Lower lobe of right lung (tissue), 2 donors: ENCODE results near the gene CDS2. TPM values are rescaled to one million over a fixed set of nuclear protein-coding genes. Genes with fewer than 3 reads are reported as not detected.

Experiments used
- ATAC-seq, 2 donors: fragments of 200-7000 bp; cut with Tn5 transposase; one replicate each; pipeline ENCODE4 v1.9.1; 2020 to 2022; ENCODE audit warnings: mild to moderate bottlenecking in 2 of 2, moderate library complexity in 2 of 2
- DNase-seq: peaks from one replicate; pipeline ENCODE4 v3.0.0-alpha.2; 2020
- H3K27ac ChIP-seq: fragments of 200-600 bp; one replicate; pipeline ENCODE4 v1.8.0; 2022
- H3K27me3 ChIP-seq: fragments of 200-600 bp; one replicate; pipeline ENCODE4 v1.8.0; 2022; ENCODE audit warnings: low read depth
- H3K36me3 ChIP-seq: fragments of 200-600 bp; one replicate; pipeline ENCODE4 v1.8.0; 2022; ENCODE audit warnings: mild to moderate bottlenecking
- H3K4me1 ChIP-seq: fragments of 200-600 bp; one replicate; pipeline ENCODE4 v1.8.0; 2022
- H3K4me3 ChIP-seq: fragments of 200-600 bp; one replicate; pipeline ENCODE4 v1.8.0; 2022; ENCODE audit warnings: mild to moderate bottlenecking
- H3K9me3 ChIP-seq: fragments of 200-600 bp; one replicate; pipeline ENCODE4 v1.8.0; 2022
- intact Hi-C: fragments of 100-400 bp; cut with DNase I; formaldehyde crosslinking; loops from one replicate; pipeline ENCODE4 v1.11.0; 2022
- total RNA-seq: library from RNA; stranded (reverse); fragmentation: NEBNext Ultra II Directional; extraction: Animal tissue kit (Norgen Biotek cat#: 25700); gene quantifications from one replicate; pipeline ENCODE4 v1.2.1, GENCODE V29; 2021
- TF ChIP-seq, protein P1 (sequence below): fragments of 200-600 bp; IDR thresholded peaks from one replicate; pipeline ENCODE4 v1.8.0; 2022; ENCODE audit warnings: antibody characterized with exemption, mild to moderate bottlenecking
- donor health status: DM: no; HTN: yes; CAD: no; lungs with severe emphysema.

Gene CDS2
- total RNA-seq, 1 donor from 2014 or later = 63.3 TPM

DNA sequence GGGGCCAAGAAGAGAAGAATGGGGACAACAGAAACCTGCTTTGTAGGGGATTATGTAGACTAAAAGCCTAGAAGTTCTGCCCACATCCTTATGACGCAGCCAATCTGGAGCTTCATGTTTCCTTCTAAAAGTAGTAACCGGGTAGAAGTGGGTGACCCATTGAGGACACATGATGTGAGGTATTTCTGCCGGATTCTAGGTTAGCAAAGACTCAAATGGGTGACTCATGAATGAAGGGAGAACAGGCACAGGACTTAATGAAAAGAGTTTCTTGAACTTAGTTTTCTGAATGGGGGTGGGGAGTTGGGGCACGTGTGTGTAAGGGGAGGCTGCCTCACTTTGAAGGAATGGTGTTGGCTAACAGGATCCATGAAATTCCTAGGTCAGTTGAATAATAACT, 68.8 kb downstream of the CDS2 start:
- DNase-seq = no peak
- H3K27me3 ChIP-seq = no peaks in the 10 kb centered on the region
- ATAC-seq = no peak
- H3K36me3 ChIP-seq = peaks cover 58% of the 10 kb centered on the region
- H3K9me3 ChIP-seq = no peaks in the 10 kb centered on the region
- no peak overlapping the region for H3K4me3 ChIP-seq
- TF ChIP-seq, protein P1, sequence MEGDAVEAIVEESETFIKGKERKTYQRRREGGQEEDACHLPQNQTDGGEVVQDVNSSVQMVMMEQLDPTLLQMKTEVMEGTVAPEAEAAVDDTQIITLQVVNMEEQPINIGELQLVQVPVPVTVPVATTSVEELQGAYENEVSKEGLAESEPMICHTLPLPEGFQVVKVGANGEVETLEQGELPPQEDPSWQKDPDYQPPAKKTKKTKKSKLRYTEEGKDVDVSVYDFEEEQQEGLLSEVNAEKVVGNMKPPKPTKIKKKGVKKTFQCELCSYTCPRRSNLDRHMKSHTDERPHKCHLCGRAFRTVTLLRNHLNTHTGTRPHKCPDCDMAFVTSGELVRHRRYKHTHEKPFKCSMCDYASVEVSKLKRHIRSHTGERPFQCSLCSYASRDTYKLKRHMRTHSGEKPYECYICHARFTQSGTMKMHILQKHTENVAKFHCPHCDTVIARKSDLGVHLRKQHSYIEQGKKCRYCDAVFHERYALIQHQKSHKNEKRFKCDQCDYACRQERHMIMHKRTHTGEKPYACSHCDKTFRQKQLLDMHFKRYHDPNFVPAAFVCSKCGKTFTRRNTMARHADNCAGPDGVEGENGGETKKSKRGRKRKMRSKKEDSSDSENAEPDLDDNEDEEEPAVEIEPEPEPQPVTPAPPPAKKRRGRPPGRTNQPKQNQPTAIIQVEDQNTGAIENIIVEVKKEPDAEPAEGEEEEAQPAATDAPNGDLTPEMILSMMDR = no peak
- intact Hi-C loops = loop anchor here (10.0 kb wide), 1 partner anchor 71 kb away; the partner anchor contains the start of gene CDS2
- H3K27ac ChIP-seq = no peak overlapping the region
- no peaks in the 10 kb centered on the region for H3K4me1 ChIP-seq

DNA sequence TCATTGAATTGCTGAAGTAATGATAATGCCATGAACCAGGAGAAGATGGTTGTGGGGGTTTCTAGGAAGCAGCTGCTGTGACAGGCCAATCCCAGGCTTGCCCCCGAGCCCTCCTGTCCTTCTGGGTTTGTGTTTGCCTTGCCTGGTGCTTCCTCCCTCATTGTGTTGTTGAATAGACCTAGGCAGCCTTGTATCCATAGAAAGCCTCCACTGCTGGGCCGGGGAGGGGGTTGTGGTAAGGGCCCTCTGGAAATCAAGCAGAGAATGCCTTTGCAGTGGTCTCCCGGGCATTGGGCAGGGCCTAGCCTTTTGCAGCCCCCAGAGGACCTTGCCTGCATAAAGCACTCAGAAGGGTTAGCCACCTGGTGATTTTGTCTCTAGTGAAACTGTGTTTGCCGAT, 69.3 kb downstream of the CDS2 start:
- H3K27me3 ChIP-seq = no peaks in the 10 kb centered on the region
- intact Hi-C loops = loop anchor here (10.0 kb wide), 1 partner anchor 71 kb away; the partner anchor contains the start of gene CDS2
- H3K27ac ChIP-seq = no peak overlapping the region
- TF ChIP-seq, protein P1 = no peak
- no peak for ATAC-seq
- no peak for DNase-seq
- H3K36me3 ChIP-seq = peaks cover 53% of the 10 kb centered on the region
- H3K4me3 ChIP-seq = no peak overlapping the region
- no peaks in the 10 kb centered on the region for H3K4me1 ChIP-seq
- no peaks in the 10 kb centered on the region for H3K9me3 ChIP-seq

DNA sequence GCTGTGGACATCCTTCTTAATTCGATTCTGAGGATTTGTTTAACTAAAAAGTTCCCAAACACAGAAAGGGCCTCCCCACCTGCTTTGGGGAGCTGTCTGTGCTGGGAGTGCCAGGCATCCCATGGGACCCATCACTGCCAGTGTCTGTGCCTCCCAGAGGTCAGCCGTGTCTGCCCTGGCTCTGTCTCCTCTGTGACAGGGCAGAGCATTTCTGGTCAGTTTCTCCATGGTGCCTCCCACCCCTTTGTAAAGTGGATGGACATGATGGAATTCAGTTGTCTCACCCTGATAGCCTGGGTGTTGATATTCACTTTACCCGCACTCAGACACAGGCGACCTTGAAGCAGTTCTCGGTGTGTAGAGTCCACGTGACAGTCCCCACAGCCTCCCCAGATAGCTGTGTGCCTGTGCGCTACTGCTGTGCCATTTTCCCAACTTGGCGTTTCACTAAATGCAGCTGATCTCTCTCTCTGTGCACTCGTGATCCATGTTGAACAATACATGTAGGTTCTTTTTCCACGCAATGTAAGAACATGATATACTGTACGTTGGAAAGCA, 70.5 kb downstream of the CDS2 start:
- Histone ChIP-seq H3K4me3 (no peak overlapping the region), H3K4me1 (no peaks in the 10 kb centered on the region), H3K36me3 (peaks cover 47% of the 10 kb centered on the region), H3K27ac (no peak overlapping the region), H3K9me3 (no peaks in the 10 kb centered on the region), H3K27me3 (no peaks in the 10 kb centered on the region)
- ATAC-seq (no peak), DNase-seq (no peak)
- intact Hi-C loops = loop anchor here (10.0 kb wide), 1 partner anchor 73 kb away; the partner anchor contains the start of gene CDS2
- TF ChIP-seq, protein P1 = no peak

- Histone ChIP-seq H3K9me3 (no peaks in the 10 kb centered on the region), H3K4me1 (no peaks in the 10 kb centered on the region), H3K36me3 (peaks cover 44% of the 10 kb centered on the region), H3K27ac (no peak overlapping the region), H3K27me3 (no peaks in the 10 kb centered on the region), H3K4me3 (no peak overlapping the region)
- ATAC-seq = no peak
- DNase-seq = no peak
- intact Hi-C loops = loop anchor here (10.0 kb wide), 1 partner anchor 73 kb away; the partner anchor contains the start of gene CDS2
- TF ChIP-seq, protein P1 = no peak
Observed at GRCh38 chr20:5197847-5198650, 71.2 kb downstream of the CDS2 start.

DNA sequence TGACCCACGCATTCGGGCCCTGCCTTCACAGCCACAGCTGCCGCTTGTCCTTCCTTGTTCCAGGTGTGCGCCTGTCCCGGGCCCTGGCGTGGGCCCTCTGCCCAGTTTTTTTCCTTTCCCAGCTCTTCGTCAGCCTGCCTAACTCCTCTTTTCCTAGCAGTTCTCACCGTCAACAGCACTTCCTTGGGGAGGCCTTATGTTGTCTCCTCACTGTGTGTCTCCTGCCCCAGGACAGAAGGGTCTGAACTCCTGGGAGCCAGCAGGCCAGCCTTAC, 71.8 kb downstream of the CDS2 start:
- ATAC-seq (no peak), DNase-seq (no peak)
- Histone ChIP-seq H3K27ac (no peak overlapping the region), H3K27me3 (no peaks in the 10 kb centered on the region), H3K36me3 (peaks cover 39% of the 10 kb centered on the region), H3K4me1 (no peaks in the 10 kb centered on the region), H3K4me3 (no peak overlapping the region), H3K9me3 (no peaks in the 10 kb centered on the region)
- TF ChIP-seq, protein P1 = no peak
- intact Hi-C loops = loop anchor here (10.0 kb wide), 1 partner anchor 74 kb away; the partner anchor contains the start of gene CDS2
